Spleen (tissue), 11 donors: Measurements from ENCODE around the gene ATG16L2. TPM values are rescaled to one million over a fixed set of nuclear protein-coding genes. Genes with fewer than 3 reads are reported as not detected.
A peak's percentile ranks its signal among the peaks of the same experiment; 100 is the strongest.

Source experiments
- DNase-seq: peaks from one replicate; pipeline ENCODE4 v3.0.0-alpha.2; 2020
- H3K27ac ChIP-seq, 8 donors: fragments of 200-600 bp; sonication (generic) in 7 of 8; 1 replicate in 4 of 8; 2 replicates in 4 of 8; pipeline versions ENCODE4 v1.5.0 to v1.8.0; 2016 to 2021; ENCODE audit warnings: inconsistent platforms in 4 of 8, mild to moderate bottlenecking in 4 of 8, moderate library complexity in 1 of 8
- H3K27me3 ChIP-seq, 7 donors: fragments of 200-600 bp; sonication (generic) in 6 of 7; replicated peaks in 1 of 7; 1 replicate in 4 of 7; 2 replicates in 3 of 7; pipeline versions ENCODE4 v1.5.0 to v1.8.0; 2016 to 2021; ENCODE audit warnings: inconsistent platforms in 3 of 7, mild to moderate bottlenecking in 1 of 7
- H3K36me3 ChIP-seq, 6 donors: fragments of 200-600 bp; sonication (generic) in 5 of 6; 1 replicate in 4 of 6; 2 replicates in 2 of 6; pipeline versions ENCODE4 v1.5.0 to v1.8.0; 2016 to 2021; ENCODE audit warnings: inconsistent platforms in 2 of 6
- H3K4me1 ChIP-seq, 6 donors: fragments of 200-600 bp; sonication (generic) in 5 of 6; 1 replicate in 3 of 6; 2 replicates in 3 of 6; pipeline versions ENCODE4 v1.5.0 to v1.8.0; 2016 to 2021; ENCODE audit warnings: inconsistent platforms in 3 of 6
- H3K4me3 ChIP-seq, 8 donors: fragments of 200-600 bp; sonication (generic) in 7 of 8; 1 replicate in 4 of 8; 2 replicates in 4 of 8; pipeline versions ENCODE4 v1.5.0 to v1.8.0; 2016 to 2021; ENCODE audit warnings: inconsistent platforms in 4 of 8, mild to moderate bottlenecking in 4 of 8, moderate library complexity in 2 of 8
- H3K9me3 ChIP-seq, 8 donors: fragments of 200-600 bp; sonication (generic) in 7 of 8; 1 replicate in 4 of 8; 2 replicates in 4 of 8; pipeline versions ENCODE4 v1.5.0 to v1.8.0; 2016 to 2021; ENCODE audit warnings: inconsistent platforms in 4 of 8
- POLR2A ChIP-seq, 3 donors: fragments of 450-650 bp; IDR thresholded peaks; one replicate each; pipeline ENCODE4 v1.5.1; 2017; ENCODE audit warnings: antibody characterized with exemption in 3 of 3, mild to moderate bottlenecking in 1 of 3
- POLR2AphosphoS5 ChIP-seq, 3 donors: sonication (generic); formaldehyde crosslinking; IDR thresholded peaks; one replicate each; pipeline ENCODE4 v1.5.1; 2017; ENCODE audit warnings: antibody characterized with exemption in 3 of 3
- WGBS, 5 donors: extraction: QIAGEN DNeasy Blood & Tissue Kit in 3 of 5; methylation state at CpG; one replicate each; pipeline versions ENCODE4 v1.1.5 to v1.1.7; 2013 to 2018; 5-methylcytosine and 5-hydroxymethylcytosine counted together
- intact Hi-C: fragments of 100-400 bp; cut with DNase I; formaldehyde crosslinking; loops from one replicate; pipeline ENCODE4 v1.15.0; 2023; ENCODE audit warnings: low total_unique reads
- polyA plus RNA-seq, 3 donors: library from polyadenylated mRNA; stranded (reverse); fragments of 200-250 nt; gene quantifications; one replicate each; pipeline ENCODE4 v1.2.1, GENCODE V29; 2013
- total RNA-seq, 7 donors: library from RNA; depleted of rRNA in 3 of 7; stranded (reverse); fragments of >200 nt in 3 of 7; fragmentation: NEBNext Ultra II Directional in 4 of 7; extraction: Animal tissue kit (Norgen Biotek cat#: 25700) in 4 of 7; gene quantifications; one replicate each; pipeline versions ENCODE4 v1.1.0 to v1.2.1, GENCODE V29; 2016 to 2021
- TF ChIP-seq, protein P1 (sequence below), 11 experiments: fragments of 200-600 bp in 7 of 11; fragments of 450-650 bp in 4 of 11; sonication (generic) in 4 of 11; IDR thresholded peaks in 8 of 11; conservative IDR thresholded peaks in 3 of 11; 1 replicate in 7 of 11; 2 replicates in 4 of 11; pipeline versions ENCODE4 v1.4.0 to v1.8.0; 2016 to 2021; ENCODE audit warnings: antibody characterized with exemption in 11 of 11, inconsistent platforms in 4 of 11, mild to moderate bottlenecking in 1 of 11
- donor health status: healthy with polysubstance abuse.
- donor health status: DM: no; HTN: no; CAD: no; lungs with moderate emphysema.
- donor health status: DM: no; HTN: no; CAD: no.
- donor health status: Bipolar disorder and iron deficiency.
- donor health status: healthy.
- donor health status: DM: no; HTN: no; CAD: no.
- donor health status: DM: yes; HTN: yes; CAD: no.

Gene ATG16L2
- total and polyA plus RNA-seq, 10 donors = 96.9 to 368 (median 237) TPM

DNA sequence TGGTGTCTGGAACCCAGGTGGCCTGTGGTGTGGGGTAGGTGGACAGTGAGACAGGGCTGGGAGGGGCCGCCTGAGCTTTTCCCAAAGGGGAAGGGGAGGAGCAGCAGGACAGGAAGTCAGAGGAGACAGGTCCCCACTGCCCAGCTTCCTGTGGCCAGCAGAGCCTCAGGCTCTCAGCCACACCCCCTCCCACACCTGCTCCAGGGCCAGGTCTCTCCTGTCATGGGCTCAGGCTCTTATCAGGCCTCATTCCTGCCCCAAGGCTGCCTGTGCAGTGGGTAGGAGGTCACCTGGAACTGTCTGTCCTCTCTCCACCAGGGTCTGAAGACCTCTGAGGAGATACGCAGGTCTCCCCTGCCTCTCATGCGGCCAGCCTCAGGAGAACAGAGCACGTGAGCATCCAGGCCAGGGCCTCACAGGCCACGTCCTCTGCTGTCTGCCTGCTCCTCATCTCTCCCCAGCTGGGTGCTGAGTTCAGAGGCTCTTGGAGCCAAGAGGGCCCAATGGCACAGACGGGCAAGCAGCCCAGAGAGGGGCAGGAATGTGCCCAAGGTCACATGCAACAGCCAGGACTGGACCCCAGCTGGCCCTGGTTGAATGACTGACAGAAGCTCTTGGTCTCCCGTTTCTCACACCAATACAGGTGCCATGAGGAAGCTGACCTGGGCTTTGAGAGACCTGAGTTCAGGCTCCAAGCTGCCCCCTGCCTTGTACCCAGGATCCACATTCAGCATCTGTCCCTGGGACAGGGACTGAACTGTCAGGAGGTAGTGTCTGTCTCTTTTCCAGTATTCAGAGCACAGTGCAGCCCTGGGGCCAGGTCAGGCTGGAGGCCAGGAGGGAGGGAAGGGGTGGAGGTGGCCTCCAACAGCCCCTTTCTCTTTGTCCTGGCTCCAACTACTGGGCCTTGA lies 37.1 kb upstream of the ATG16L2 start:
- 80 to 93% (median 82%) methylated on average over 6 to 7 of the region's 7 CpGs for WGBS, 5 donors
- Histone ChIP-seq H3K9me3 (no peaks in the 10 kb centered on the region), H3K4me3 (no peak overlapping the region), H3K4me1 (peaks cover 19 to 85% (median 44%) of the 10 kb centered on the region in 6 donors), H3K27ac (peak overlapping the region in 4 of 8 donors; percentile 36 to 61 (median 48)), H3K27me3 (peaks cover 0 to 10% (median 0%) of the 10 kb centered on the region in 7 donors), H3K36me3 (peaks cover 0 to 6% (median 0%) of the 10 kb centered on the region in 6 donors)
- DNase-seq = peak; percentile 88
- intact Hi-C loops = no loop called here
- TF ChIP-seq POLR2AphosphoS5 (IDR thresholded peaks at IDR 0.05) = peak in 1 of 3 donors; percentile 41
- TF ChIP-seq, protein P1, sequence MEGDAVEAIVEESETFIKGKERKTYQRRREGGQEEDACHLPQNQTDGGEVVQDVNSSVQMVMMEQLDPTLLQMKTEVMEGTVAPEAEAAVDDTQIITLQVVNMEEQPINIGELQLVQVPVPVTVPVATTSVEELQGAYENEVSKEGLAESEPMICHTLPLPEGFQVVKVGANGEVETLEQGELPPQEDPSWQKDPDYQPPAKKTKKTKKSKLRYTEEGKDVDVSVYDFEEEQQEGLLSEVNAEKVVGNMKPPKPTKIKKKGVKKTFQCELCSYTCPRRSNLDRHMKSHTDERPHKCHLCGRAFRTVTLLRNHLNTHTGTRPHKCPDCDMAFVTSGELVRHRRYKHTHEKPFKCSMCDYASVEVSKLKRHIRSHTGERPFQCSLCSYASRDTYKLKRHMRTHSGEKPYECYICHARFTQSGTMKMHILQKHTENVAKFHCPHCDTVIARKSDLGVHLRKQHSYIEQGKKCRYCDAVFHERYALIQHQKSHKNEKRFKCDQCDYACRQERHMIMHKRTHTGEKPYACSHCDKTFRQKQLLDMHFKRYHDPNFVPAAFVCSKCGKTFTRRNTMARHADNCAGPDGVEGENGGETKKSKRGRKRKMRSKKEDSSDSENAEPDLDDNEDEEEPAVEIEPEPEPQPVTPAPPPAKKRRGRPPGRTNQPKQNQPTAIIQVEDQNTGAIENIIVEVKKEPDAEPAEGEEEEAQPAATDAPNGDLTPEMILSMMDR (IDR thresholded peaks at IDR 0.05 in 8 of 11, conservative IDR thresholded peaks at IDR 0.05 in 3 of 11) = no peak
- no peak for TF ChIP-seq POLR2A (IDR thresholded peaks at IDR 0.05)

DNA sequence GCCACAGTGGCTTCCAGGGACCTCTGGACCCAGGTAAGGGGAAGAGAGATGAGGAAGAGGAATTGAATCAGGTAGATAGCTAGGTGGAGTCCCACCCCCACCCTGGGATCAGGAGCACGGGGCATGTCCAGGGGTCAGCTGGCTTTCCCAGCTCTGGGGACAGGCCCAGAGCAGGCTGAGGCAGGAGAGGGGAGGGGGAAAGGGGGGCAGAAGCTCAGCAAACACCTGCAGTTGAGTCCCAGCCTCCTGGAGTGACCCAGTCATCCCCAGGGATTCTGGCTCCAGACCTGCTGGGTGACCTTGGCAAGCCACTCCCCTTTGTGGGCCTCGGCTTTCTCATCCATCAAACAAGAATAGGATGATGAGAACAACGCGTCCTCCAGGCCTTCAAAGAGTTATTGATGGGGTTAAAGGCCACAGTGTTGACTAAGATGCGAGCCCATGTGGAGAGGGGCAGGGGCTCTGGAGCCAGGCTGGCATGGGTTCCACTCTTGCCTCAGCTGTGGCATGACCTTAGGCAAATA lies 36.4 kb upstream of the ATG16L2 start:
- Histone ChIP-seq H3K27me3 (peaks cover 0 to 10% (median 0%) of the 10 kb centered on the region in 7 donors), H3K36me3 (no peaks in the 10 kb centered on the region), H3K9me3 (no peaks in the 10 kb centered on the region), H3K27ac (peak overlapping the region in 2 of 8 donors; percentile 40 to 61), H3K4me1 (peaks cover 22 to 92% (median 49%) of the 10 kb centered on the region in 6 donors), H3K4me3 (no peak overlapping the region)
- no peak for DNase-seq
- intact Hi-C loops = no loop called here
- TF ChIP-seq POLR2A (IDR thresholded peaks at IDR 0.05) = no peak
- 75 to 91% (median 81%) methylated on average over 5 of the region's 5 CpGs for WGBS, 5 donors

DNA sequence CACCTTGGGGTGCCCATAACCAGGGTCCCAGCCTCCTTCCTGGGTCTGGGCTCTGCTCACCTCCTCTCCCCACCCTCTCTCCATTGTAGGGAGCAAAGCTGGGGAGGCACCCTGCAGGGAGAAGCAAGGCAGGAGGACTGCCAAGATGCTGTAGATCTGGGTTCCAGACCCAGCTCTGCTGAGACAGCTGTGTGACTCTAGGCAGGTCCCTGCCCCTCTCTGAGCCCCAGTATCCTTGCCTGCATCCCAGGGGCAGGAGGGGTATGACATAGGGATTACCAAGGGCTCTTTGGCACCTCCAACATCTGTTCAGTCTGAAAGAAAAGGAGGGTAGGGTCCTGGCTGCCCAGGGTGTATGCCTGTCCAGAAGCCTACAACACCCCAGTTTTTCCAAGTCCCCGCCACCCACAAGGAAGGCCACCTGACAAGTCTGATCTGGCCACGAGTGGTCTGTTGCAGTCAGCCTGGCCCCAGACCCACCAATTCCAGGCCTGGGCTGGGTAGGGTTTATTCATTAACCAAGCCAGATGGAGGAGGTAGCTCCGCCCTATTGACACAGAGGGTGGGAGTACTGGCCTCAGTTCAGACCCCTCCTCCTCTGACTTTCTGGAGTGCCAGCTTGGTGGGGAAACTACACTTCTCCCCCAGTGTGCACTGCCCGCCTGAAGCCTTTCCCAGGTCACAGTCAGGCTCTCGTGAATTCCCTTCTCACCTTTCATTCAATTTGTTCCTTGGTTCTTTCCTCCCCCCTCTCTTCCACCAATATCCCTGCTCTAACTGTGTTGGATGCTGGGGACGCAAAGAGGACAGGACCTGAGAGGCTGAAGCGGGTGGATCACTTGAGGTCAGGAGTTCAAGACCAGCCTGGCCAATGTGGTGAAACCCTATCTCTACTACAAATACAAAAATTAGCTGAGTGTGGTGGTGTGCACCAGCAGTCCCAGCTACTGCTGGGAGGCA lies 35.4 kb upstream of the ATG16L2 start:
- Histone ChIP-seq H3K4me3 (no peak overlapping the region), H3K4me1 (peaks cover 22 to 87% (median 49%) of the 10 kb centered on the region in 6 donors), H3K27ac (no peak overlapping the region), H3K9me3 (no peaks in the 10 kb centered on the region), H3K27me3 (peaks cover 0 to 10% (median 0%) of the 10 kb centered on the region in 7 donors), H3K36me3 (no peaks in the 10 kb centered on the region)
- no peak for DNase-seq
- WGBS, 5 donors = 93 to 99% (median 96%) methylated on average over 6 to 7 of the region's 7 CpGs
- TF ChIP-seq POLR2A (IDR thresholded peaks at IDR 0.05) = no peak
- TF ChIP-seq, protein P1 (IDR thresholded peaks at IDR 0.05 in 8 of 11, conservative IDR thresholded peaks at IDR 0.05 in 3 of 11) = no peak
- no peak for TF ChIP-seq POLR2AphosphoS5 (IDR thresholded peaks at IDR 0.05)
- intact Hi-C loops = no loop called here

DNA sequence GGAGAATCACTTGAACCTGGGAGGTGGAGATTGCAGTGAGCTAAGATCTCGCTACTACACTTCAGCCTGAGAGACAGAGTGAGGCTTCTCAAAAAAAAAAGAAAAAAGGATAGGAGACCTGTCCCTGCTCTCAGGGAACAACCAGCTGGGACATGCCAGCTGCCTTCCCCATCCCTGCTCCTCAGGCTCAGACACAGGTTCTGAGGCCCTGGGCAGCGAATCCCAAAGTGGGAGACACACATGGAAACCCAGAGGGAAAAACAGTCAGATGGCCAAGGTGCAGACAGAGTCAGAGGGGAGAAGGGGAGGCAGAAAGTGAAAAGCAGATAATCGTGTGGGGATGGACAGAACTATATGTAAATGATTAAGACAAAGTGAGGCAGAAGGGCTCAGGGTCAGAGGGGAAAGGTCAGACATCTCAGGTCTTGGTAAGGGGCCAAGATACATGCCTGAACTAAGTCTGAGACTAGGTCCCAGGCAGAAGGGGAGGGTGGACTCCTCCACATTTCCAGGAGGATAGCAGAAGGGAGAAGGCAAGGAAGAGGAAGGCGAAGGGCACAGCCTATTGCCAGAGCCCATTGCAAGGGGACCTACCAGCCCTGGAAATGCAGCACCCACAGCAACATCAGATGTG lies 34.6 kb upstream of the ATG16L2 start:
- no peak for DNase-seq
- Histone ChIP-seq H3K27ac (no peak overlapping the region), H3K4me3 (peak overlapping the region in 2 of 8 donors; percentile 71 to 78), H3K36me3 (no peaks in the 10 kb centered on the region), H3K9me3 (no peaks in the 10 kb centered on the region), H3K27me3 (peaks cover 0 to 10% (median 0%) of the 10 kb centered on the region in 7 donors), H3K4me1 (peaks cover 22 to 79% (median 49%) of the 10 kb centered on the region in 6 donors)
- WGBS, 5 donors = 85 to 89% (median 85%) methylated on average over 4 of the region's 4 CpGs
- intact Hi-C loops = no loop called here
- TF ChIP-seq POLR2A (IDR thresholded peaks at IDR 0.05) (no peak), POLR2AphosphoS5 (IDR thresholded peaks at IDR 0.05) (no peak)
- TF ChIP-seq, protein P1 (IDR thresholded peaks at IDR 0.05 in 8 of 11, conservative IDR thresholded peaks at IDR 0.05 in 3 of 11) = no peak
